ENCODE measurements around the gene AGXT2. TPM values are rescaled to one million over a fixed set of nuclear protein-coding genes. Genes with fewer than 3 reads are reported as not detected.

The AGXT2 gene
- total RNA-seq, 1 experiment from 2014 or later, result not detected

DNA sequence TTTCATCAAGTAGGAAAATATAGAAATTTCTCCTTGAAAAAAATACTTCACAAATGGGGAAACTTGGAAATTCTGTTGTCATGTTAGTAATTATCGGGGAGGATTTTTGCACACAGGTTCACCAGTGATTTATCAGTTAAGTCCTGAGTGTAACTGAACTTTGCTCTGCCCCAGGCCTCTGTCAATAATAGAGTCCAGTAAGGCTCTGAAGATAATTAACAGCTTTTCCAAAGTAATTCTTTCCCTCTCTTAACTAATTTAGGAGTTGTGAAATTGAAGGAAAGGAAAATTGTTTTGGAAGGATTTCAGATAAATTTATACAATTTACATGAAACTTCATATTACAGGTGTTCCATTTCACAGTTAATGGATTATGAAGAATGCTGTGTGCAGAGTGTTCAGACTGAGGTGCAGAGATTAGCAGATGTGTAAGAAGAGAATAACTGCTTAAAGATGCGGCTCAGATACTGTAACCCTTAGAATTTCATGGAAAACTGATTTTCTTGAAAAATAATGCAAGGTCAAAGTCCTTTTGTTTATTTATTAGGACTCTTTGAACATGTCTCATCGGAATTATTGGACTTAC, 2.9 kb upstream of the AGXT2 start:
- Histone ChIP-seq H3K27me3 (ENCODE audit: low read length) (peaks cover 64% of the 10 kb centered on the region), H3K9ac (ENCODE audit: low read length) (no peak overlapping the region), H3K27ac (ENCODE audit: low read length) (no peak overlapping the region), H3K36me3 (ENCODE audit: low read depth, low read length) (no peaks in the 10 kb centered on the region), H3K4me1 (ENCODE audit: insufficient read depth, low read length) (peaks cover 14% of the 10 kb centered on the region), H2AFZ (ENCODE audit: low read length) (no peak overlapping the region), H3K4me3 (ENCODE audit: low read length) (no peak overlapping the region), H3K79me2 (ENCODE audit: low read length) (no peaks in the 10 kb centered on the region), H4K20me1 (ENCODE audit: low read length) (no peaks in the 10 kb centered on the region), H3K9me2 (replicated peaks; ENCODE audit: low read length) (no peaks in the 10 kb centered on the region), H3K9me3 (ENCODE audit: low read length) (no peaks in the 10 kb centered on the region), H3K4me2 (ENCODE audit: low read length) (no peak overlapping the region), H3F3A (ENCODE audit: low read length, unreplicated experiment) (no peaks in the 10 kb centered on the region)
- intact Hi-C loops (cut with micrococcal nuclease), result no loop called here
- no TSS peak for BruUV-seq (replicated peaks)
- ChIA-PET POLR2A (ENCODE audit: unreplicated experiment) (no interaction called here), CTCF (no interaction called here)
- TF ChIP-seq EZH2phosphoT487 (IDR thresholded peaks at IDR 0.05; ENCODE audit: borderline replicate concordance, low read length) (no peak), EZH2 (IDR thresholded peaks at IDR 0.05; ENCODE audit: low read length, unreplicated experiment) (no peak)
- TF ChIP-seq, protein P1, sequence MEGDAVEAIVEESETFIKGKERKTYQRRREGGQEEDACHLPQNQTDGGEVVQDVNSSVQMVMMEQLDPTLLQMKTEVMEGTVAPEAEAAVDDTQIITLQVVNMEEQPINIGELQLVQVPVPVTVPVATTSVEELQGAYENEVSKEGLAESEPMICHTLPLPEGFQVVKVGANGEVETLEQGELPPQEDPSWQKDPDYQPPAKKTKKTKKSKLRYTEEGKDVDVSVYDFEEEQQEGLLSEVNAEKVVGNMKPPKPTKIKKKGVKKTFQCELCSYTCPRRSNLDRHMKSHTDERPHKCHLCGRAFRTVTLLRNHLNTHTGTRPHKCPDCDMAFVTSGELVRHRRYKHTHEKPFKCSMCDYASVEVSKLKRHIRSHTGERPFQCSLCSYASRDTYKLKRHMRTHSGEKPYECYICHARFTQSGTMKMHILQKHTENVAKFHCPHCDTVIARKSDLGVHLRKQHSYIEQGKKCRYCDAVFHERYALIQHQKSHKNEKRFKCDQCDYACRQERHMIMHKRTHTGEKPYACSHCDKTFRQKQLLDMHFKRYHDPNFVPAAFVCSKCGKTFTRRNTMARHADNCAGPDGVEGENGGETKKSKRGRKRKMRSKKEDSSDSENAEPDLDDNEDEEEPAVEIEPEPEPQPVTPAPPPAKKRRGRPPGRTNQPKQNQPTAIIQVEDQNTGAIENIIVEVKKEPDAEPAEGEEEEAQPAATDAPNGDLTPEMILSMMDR (conservative IDR thresholded peaks at IDR 0.05; ENCODE audit: low read depth, low read length), result no peak
- DNase-seq, result no peak
- ATAC-seq, result no peak

DNA sequence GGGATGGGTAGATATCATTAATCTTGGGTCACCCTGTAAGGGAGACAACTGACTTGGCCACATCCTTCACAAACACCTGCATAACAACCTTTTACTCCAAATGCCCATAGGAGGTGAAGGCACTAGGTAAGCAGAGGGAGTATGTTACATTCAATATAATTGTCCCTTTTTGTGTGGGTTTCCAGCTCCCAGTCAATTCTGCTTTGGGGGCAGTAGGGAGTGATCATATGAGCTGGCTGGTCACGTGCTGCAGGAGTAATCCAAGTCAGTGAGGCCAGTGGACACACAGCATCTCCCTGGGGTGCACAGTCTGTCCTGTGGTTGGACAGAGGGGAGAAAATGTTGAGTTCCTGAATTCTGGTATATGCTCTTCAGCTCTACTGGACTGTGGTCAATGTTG, 1.2 kb upstream of the AGXT2 start:
- ChIA-PET CTCF (no interaction called here), POLR2A (ENCODE audit: unreplicated experiment) (no interaction called here)
- Histone ChIP-seq H3K4me3 (ENCODE audit: low read length) (no peak overlapping the region), H3K4me1 (ENCODE audit: insufficient read depth, low read length) (peaks cover 14% of the 10 kb centered on the region), H3K27me3 (ENCODE audit: low read length) (peaks cover 48% of the 10 kb centered on the region), H4K20me1 (ENCODE audit: low read length) (no peaks in the 10 kb centered on the region), H3K36me3 (ENCODE audit: low read depth, low read length) (no peaks in the 10 kb centered on the region), H3K27ac (ENCODE audit: low read length) (no peak overlapping the region), H3K9me3 (ENCODE audit: low read length) (no peaks in the 10 kb centered on the region), H3K4me2 (ENCODE audit: low read length) (no peak overlapping the region), H3K9ac (ENCODE audit: low read length) (no peak overlapping the region), H3K79me2 (ENCODE audit: low read length) (no peaks in the 10 kb centered on the region), H3K9me2 (replicated peaks; ENCODE audit: low read length) (no peaks in the 10 kb centered on the region), H2AFZ (ENCODE audit: low read length) (no peak overlapping the region), H3F3A (ENCODE audit: low read length, unreplicated experiment) (no peaks in the 10 kb centered on the region)
- intact Hi-C loops (cut with micrococcal nuclease), result no loop called here
- TF ChIP-seq EZH2phosphoT487 (IDR thresholded peaks at IDR 0.05; ENCODE audit: borderline replicate concordance, low read length) (no peak), EZH2 (IDR thresholded peaks at IDR 0.05; ENCODE audit: low read length, unreplicated experiment) (no peak)
- TF ChIP-seq, protein P1 (conservative IDR thresholded peaks at IDR 0.05; ENCODE audit: low read depth, low read length), result no peak
- DNase-seq (no peak), ATAC-seq (no peak)
- no TSS peak for BruUV-seq (replicated peaks)

DNA sequence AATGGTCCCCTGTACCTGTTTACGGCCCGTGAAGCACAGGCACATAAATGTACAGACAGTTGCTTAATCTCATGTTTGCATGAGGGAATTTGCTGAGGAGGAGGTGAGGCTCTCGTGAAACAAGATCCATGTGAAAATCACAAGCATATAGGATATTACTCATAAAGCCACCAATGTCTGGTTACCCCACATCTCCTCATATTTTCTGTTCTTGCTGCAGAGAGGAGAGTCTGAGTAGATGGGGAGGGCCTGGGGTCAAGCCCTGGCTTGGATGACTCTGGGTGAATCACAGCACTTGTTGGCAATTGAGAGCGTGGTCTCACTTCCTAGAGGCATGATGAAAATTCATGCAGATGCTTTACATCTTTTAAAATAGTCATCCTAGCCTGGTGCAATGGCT, 975 bp downstream of the AGXT2 start:
- no peaks in the 10 kb centered on the region for H3K36me3 ChIP-seq (ENCODE audit: low read depth, low read length)
- no peaks in the 10 kb centered on the region for H3K79me2 ChIP-seq (ENCODE audit: low read length)
- no peaks in the 10 kb centered on the region for H3F3A ChIP-seq (ENCODE audit: low read length, unreplicated experiment)
- no peaks in the 10 kb centered on the region for H3K9me2 ChIP-seq (replicated peaks; ENCODE audit: low read length)
- DNase-seq (peak; percentile 94), ATAC-seq (peak; percentile 94)
- peaks cover 43% of the 10 kb centered on the region for H3K27me3 ChIP-seq (ENCODE audit: low read length)
- no peaks in the 10 kb centered on the region for H4K20me1 ChIP-seq (ENCODE audit: low read length)
- no peak overlapping the region for H2AFZ ChIP-seq (ENCODE audit: low read length)
- BruUV-seq (replicated peaks), result no TSS peak
- intact Hi-C loops (cut with micrococcal nuclease), result no loop called here
- no peak overlapping the region for H3K4me3 ChIP-seq (ENCODE audit: low read length)
- H3K9me3 ChIP-seq (ENCODE audit: low read length), result no peaks in the 10 kb centered on the region
- CTCF ChIA-PET, result no interaction called here
- no peak overlapping the region for H3K9ac ChIP-seq (ENCODE audit: low read length)
- POLR2A ChIA-PET (ENCODE audit: unreplicated experiment), result no interaction called here
- peak overlapping the region; percentile 27 for H3K4me2 ChIP-seq (ENCODE audit: low read length)
- TF ChIP-seq EZH2phosphoT487 (IDR thresholded peaks at IDR 0.05; ENCODE audit: borderline replicate concordance, low read length), result no peak
- TF ChIP-seq, protein P1 (conservative IDR thresholded peaks at IDR 0.05; ENCODE audit: low read depth, low read length), result no peak
- TF ChIP-seq EZH2 (IDR thresholded peaks at IDR 0.05; ENCODE audit: low read length, unreplicated experiment), result no peak
- peak overlapping the region; percentile 11; the same call in 1 of the 2 replicates for H3K27ac ChIP-seq (ENCODE audit: low read length)
- peaks cover 14% of the 10 kb centered on the region for H3K4me1 ChIP-seq (ENCODE audit: insufficient read depth, low read length)
